H9 (cell line): Measurements from ENCODE around the gene WDR7. TPM values are rescaled to one million over a fixed set of nuclear protein-coding genes. Genes with fewer than 3 reads are reported as not detected.

Experiments
- DNase-seq: peaks from one replicate; pipeline ENCODE4 v3.0.0-alpha.2; 2017
- H2AFZ ChIP-seq: one replicate; pipeline ENCODE4 v1.6.1; 2013; ENCODE audit warnings: mild to moderate bottlenecking, low read length, control low read depth, moderate library complexity
- H2AK5ac ChIP-seq: 2 replicates; pipeline ENCODE4 v1.6.1; 2013; ENCODE audit warnings: low read length, control low read depth, mixed read lengths; ENCODE audit not compliant: insufficient read length
- H2BK120ac ChIP-seq: one replicate; pipeline ENCODE4 v1.6.1; 2013; ENCODE audit warnings: low read depth, mild to moderate bottlenecking, low read length, control low read depth, inconsistent platforms; ENCODE audit not compliant: poor library complexity, severe bottlenecking
- H2BK12ac ChIP-seq: 2 replicates; pipeline ENCODE4 v1.6.1; 2013; ENCODE audit warnings: low read length, control low read depth, mixed read lengths, low read depth; ENCODE audit not compliant: insufficient read length
- H2BK15ac ChIP-seq: 2 replicates; pipeline ENCODE4 v1.6.1; 2013; ENCODE audit warnings: low read depth, low read length, control low read depth
- H2BK20ac ChIP-seq: one replicate; pipeline ENCODE4 v1.6.1; 2013; ENCODE audit warnings: low read depth, mild to moderate bottlenecking, low read length, control low read depth, inconsistent platforms; ENCODE audit not compliant: poor library complexity, severe bottlenecking
- H2BK5ac ChIP-seq: 2 replicates; pipeline ENCODE4 v1.6.1; 2013; ENCODE audit warnings: low read length, control low read depth, mixed read lengths; ENCODE audit not compliant: insufficient read length
- H3K14ac ChIP-seq: 2 replicates; pipeline ENCODE4 v1.6.1; 2013; ENCODE audit warnings: low read length, control low read depth; ENCODE audit not compliant: insufficient read depth
- H3K18ac ChIP-seq: 2 replicates; pipeline ENCODE4 v1.6.1; 2013; ENCODE audit warnings: low read depth, mild to moderate bottlenecking, mixed read lengths, low read length, control low read depth; ENCODE audit not compliant: insufficient read length
- H3K23ac ChIP-seq: 2 replicates; pipeline ENCODE4 v1.6.1; 2013; ENCODE audit warnings: low read length, control low read depth, mixed read lengths, low read depth; ENCODE audit not compliant: insufficient read length
- H3K23me2 ChIP-seq: 2 replicates; pipeline ENCODE4 v1.6.1; 2013; ENCODE audit warnings: low read depth, mild to moderate bottlenecking, mixed read lengths, low read length, control low read depth; ENCODE audit not compliant: insufficient read length, poor library complexity, severe bottlenecking
- H3K27ac ChIP-seq: 2 replicates; pipeline ENCODE4 v1.5.1; 2013; ENCODE audit warnings: low read length, control low read depth, mixed read lengths, low read depth; ENCODE audit not compliant: insufficient read length
- H3K27me3 ChIP-seq: 2 replicates; pipeline ENCODE4 v1.6.1; 2013; ENCODE audit warnings: low read length, control low read depth, inconsistent platforms; ENCODE audit not compliant: insufficient read depth
- H3K4ac ChIP-seq: 2 replicates; pipeline ENCODE4 v1.6.1; 2013; ENCODE audit warnings: low read depth, mild to moderate bottlenecking, control low read depth, inconsistent platforms, low read length, moderate library complexity
- H3K4me1 ChIP-seq: 2 replicates; pipeline ENCODE4 v1.6.1; 2013; ENCODE audit warnings: low read length, control low read depth, inconsistent platforms; ENCODE audit not compliant: insufficient read depth
- H3K4me2 ChIP-seq: 2 replicates; pipeline ENCODE4 v1.6.1; 2013; ENCODE audit warnings: low read length, control low read depth, mixed read lengths; ENCODE audit not compliant: insufficient read length, insufficient read depth
- H3K56ac ChIP-seq: 2 replicates; pipeline ENCODE4 v1.6.1; 2013; ENCODE audit warnings: low read depth, mild to moderate bottlenecking, mixed read lengths, low read length, control low read depth; ENCODE audit not compliant: insufficient read length
- H3K79me1 ChIP-seq: 2 replicates; pipeline ENCODE4 v1.6.1; 2013; ENCODE audit warnings: low read depth, mild to moderate bottlenecking, moderate library complexity, low read length, control low read depth, inconsistent platforms; ENCODE audit not compliant: insufficient read depth, poor library complexity, severe bottlenecking
- H3K79me2 ChIP-seq: 2 replicates; pipeline ENCODE4 v1.6.1; 2013; ENCODE audit warnings: low read length, control low read depth, inconsistent platforms; ENCODE audit not compliant: insufficient read depth
- H3K9ac ChIP-seq: 2 replicates; pipeline ENCODE4 v1.6.1; 2013; ENCODE audit warnings: low read length, control low read depth, mixed read lengths; ENCODE audit not compliant: insufficient read length; ENCODE audit errors: extremely low read depth
- H3K9me3 ChIP-seq: one replicate; pipeline ENCODE4 v1.6.1; 2013; ENCODE audit warnings: low read depth, low read length, inconsistent platforms; ENCODE audit not compliant: control insufficient read depth
- H3T11ph ChIP-seq: one replicate; pipeline ENCODE4 v1.6.1; 2013; ENCODE audit warnings: mild to moderate bottlenecking, low read length, control low read depth, inconsistent platforms
- H4K20me1 ChIP-seq: one replicate; pipeline ENCODE4 v1.6.1; 2013; ENCODE audit not compliant: control insufficient read depth, insufficient read length, insufficient read depth
- H4K5ac ChIP-seq: 2 replicates; pipeline ENCODE4 v1.6.1; 2013; ENCODE audit warnings: low read depth, mild to moderate bottlenecking, mixed read lengths, low read length, control low read depth; ENCODE audit not compliant: insufficient read length
- H4K8ac ChIP-seq: replicated peaks from 2 replicates; pipeline ENCODE4 v1.6.1; 2013; ENCODE audit warnings: low read length, control low read depth, mixed read lengths, low read depth; ENCODE audit not compliant: insufficient read length
- H4K91ac ChIP-seq: 2 replicates; pipeline ENCODE4 v1.6.1; 2013; ENCODE audit warnings: low read depth, mild to moderate bottlenecking, moderate library complexity, mixed read lengths, low read length, control low read depth; ENCODE audit not compliant: insufficient read length
- H3K27ac Mint-ChIP-seq, 3 experiments: 2 replicates in 2 of 3; 3 replicates in 1 of 3; pipeline ENCODE4 v1.8.0; 2020 to 2021; ENCODE audit warnings: mixed read lengths in 3 of 3, mild to moderate bottlenecking in 1 of 3, moderate library complexity in 1 of 3
- H3K27me3 Mint-ChIP-seq: 2 replicates; pipeline ENCODE4 v1.8.0; 2021; ENCODE audit warnings: low read depth, mild to moderate bottlenecking, moderate library complexity, mixed read lengths
- H3K36me3 Mint-ChIP-seq, 3 experiments: 2 replicates in 2 of 3; 3 replicates in 1 of 3; pipeline ENCODE4 v1.8.0; 2020 to 2021; ENCODE audit warnings: low read depth in 3 of 3, mixed read lengths in 3 of 3; ENCODE audit not compliant: insufficient read depth in 1 of 3
- H3K4me1 Mint-ChIP-seq, 2 experiments: 2 replicates each; pipeline ENCODE4 v1.8.0; 2020; ENCODE audit warnings: mixed read lengths in 2 of 2
- H3K4me3 Mint-ChIP-seq, 2 experiments: 2 replicates in 1 of 2; 3 replicates in 1 of 2; pipeline ENCODE4 v1.8.0; 2020 to 2021; ENCODE audit warnings: mild to moderate bottlenecking in 2 of 2, mixed read lengths in 2 of 2, moderate library complexity in 1 of 2
- H3K9me3 Mint-ChIP-seq, 2 experiments: 2 replicates in 1 of 2; 3 replicates in 1 of 2; pipeline ENCODE4 v1.8.0; 2020; ENCODE audit warnings: mild to moderate bottlenecking in 2 of 2, mixed read lengths in 2 of 2, moderate library complexity in 1 of 2
- WGBS: extraction: QIAGEN DNeasy Blood & Tissue Kit; methylation state at CpG from one replicate; pipeline ENCODE4 v1.1.7; 2013; ENCODE audit warnings: missing lambda C conversion rate, low lambda C conversion rate, mixed read lengths; ENCODE audit not compliant: insufficient read length; ENCODE audit errors: extremely low coverage; 5-methylcytosine and 5-hydroxymethylcytosine counted together
- total RNA-seq: library from RNA; stranded (reverse); gene quantifications from 2 replicates; pipeline ENCODE4 v1.2.1, GENCODE V29; 2021
- TF ChIP-seq, protein P1 (sequence below): fragments of 200-600 bp; sonication (generic); conservative IDR thresholded peaks from 3 replicates; pipeline ENCODE4 v1.8.0; 2021; ENCODE audit warnings: antibody characterized with exemption, mild to moderate bottlenecking

WDR7 gene
- total RNA-seq, 1 experiment from 2014 or later: 14.8 TPM

DNA sequence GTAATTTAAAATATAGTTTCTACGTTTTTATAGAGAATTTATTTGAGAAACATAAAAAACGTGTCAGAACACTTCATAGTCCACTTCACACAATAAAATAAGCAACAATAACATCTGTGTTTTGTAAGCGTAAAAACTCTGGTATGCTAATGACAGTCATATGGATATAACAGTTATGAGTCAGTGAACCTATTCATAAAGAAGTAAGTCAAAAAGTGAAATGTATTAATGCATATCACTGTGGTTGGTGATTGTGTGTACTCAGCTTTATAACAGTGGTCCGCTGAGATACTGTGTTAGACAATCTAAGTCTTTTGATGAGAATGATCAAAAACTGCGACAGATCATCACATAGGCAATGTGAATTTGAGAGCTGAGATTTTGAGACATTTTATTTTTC, 153.2 kb downstream of the WDR7 start:
- no peak overlapping the region for H2AFZ ChIP-seq
- H4K8ac ChIP-seq: no peak overlapping the region
- Mint-ChIP-seq H3K27me3 (no peaks in the 10 kb centered on the region), H3K9me3 (no peaks in the 10 kb centered on the region), H3K4me1 (no peaks in the 10 kb centered on the region; a peak in 1 of 4 replicates), H3K27ac (no peak overlapping the region), H3K4me3 (no peak overlapping the region), H3K36me3 (no peaks in the 10 kb centered on the region)
- H3K23me2 ChIP-seq: no peaks in the 10 kb centered on the region
- no peak overlapping the region for H3K4ac ChIP-seq
- H3K27ac ChIP-seq: no peak overlapping the region
- no peak overlapping the region for H4K5ac ChIP-seq
- H2BK120ac ChIP-seq: no peak overlapping the region
- H4K20me1 ChIP-seq: no peaks in the 10 kb centered on the region
- no peak overlapping the region for H2AK5ac ChIP-seq
- TF ChIP-seq, protein P1, sequence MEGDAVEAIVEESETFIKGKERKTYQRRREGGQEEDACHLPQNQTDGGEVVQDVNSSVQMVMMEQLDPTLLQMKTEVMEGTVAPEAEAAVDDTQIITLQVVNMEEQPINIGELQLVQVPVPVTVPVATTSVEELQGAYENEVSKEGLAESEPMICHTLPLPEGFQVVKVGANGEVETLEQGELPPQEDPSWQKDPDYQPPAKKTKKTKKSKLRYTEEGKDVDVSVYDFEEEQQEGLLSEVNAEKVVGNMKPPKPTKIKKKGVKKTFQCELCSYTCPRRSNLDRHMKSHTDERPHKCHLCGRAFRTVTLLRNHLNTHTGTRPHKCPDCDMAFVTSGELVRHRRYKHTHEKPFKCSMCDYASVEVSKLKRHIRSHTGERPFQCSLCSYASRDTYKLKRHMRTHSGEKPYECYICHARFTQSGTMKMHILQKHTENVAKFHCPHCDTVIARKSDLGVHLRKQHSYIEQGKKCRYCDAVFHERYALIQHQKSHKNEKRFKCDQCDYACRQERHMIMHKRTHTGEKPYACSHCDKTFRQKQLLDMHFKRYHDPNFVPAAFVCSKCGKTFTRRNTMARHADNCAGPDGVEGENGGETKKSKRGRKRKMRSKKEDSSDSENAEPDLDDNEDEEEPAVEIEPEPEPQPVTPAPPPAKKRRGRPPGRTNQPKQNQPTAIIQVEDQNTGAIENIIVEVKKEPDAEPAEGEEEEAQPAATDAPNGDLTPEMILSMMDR: no peak
- no peak overlapping the region for H3K56ac ChIP-seq
- H3T11ph ChIP-seq: no peak overlapping the region
- H3K18ac ChIP-seq: no peak overlapping the region
- H3K79me1 ChIP-seq: no peaks in the 10 kb centered on the region
- H2BK12ac ChIP-seq: no peak overlapping the region
- no peaks in the 10 kb centered on the region for H3K27me3 ChIP-seq
- no peak overlapping the region for H3K23ac ChIP-seq
- H2BK5ac ChIP-seq: no peak overlapping the region
- DNase-seq: no peak
- no peak overlapping the region for H2BK15ac ChIP-seq
- no peaks in the 10 kb centered on the region for H3K4me1 ChIP-seq
- no peak overlapping the region for H3K4me2 ChIP-seq
- no peaks in the 10 kb centered on the region for H3K9me3 ChIP-seq
- no peak overlapping the region for H3K9ac ChIP-seq
- H2BK20ac ChIP-seq: no peak overlapping the region
- H3K79me2 ChIP-seq: no peaks in the 10 kb centered on the region
- H4K91ac ChIP-seq: no peak overlapping the region
- WGBS: no CpG with 5 or more reads among the region's 5 CpGs
- H3K14ac ChIP-seq: no peak overlapping the region
